Activated T-helper 1 cell treated with anti-CD3 and anti-CD28 coated beads, Interleukin-12 subunit alpha, Interleukin-12 subunit beta, Interleukin-2, Interleukin-4 antibody, amounts not matched to agents 30 ng/mL and 10 ng/mL and 1 ng/mL, durations not matched to agents 14 hours and 24 hours and 36 hours (primary cell): ENCODE results near the gene TGFBRAP1. TPM values are rescaled to one million over a fixed set of nuclear protein-coding genes. Genes with fewer than 3 reads are reported as not detected.

Experiments
- DNase-seq: peaks from one replicate; pipeline ENCODE4 v3.0.0; 2021; ENCODE audit warnings: low spot score
- H3K27ac Mint-ChIP-seq: one replicate; pipeline ENCODE4 v1.8.0; 2021; ENCODE audit warnings: mild to moderate bottlenecking, mixed read lengths
- H3K27me3 Mint-ChIP-seq: one replicate; pipeline ENCODE4 v1.8.0; 2022; ENCODE audit warnings: mild to moderate bottlenecking, moderate library complexity, mixed read lengths; ENCODE audit not compliant: insufficient read depth
- H3K36me3 Mint-ChIP-seq: one replicate; pipeline ENCODE4 v1.8.0; 2021; ENCODE audit warnings: low read depth, mixed read lengths
- H3K4me1 Mint-ChIP-seq: one replicate; pipeline ENCODE4 v1.8.0; 2021; ENCODE audit warnings: low read depth, mixed read lengths
- H3K4me3 Mint-ChIP-seq: one replicate; pipeline ENCODE4 v1.8.0; 2021; ENCODE audit warnings: mild to moderate bottlenecking, moderate library complexity, mixed read lengths
- H3K9me3 Mint-ChIP-seq: one replicate; pipeline ENCODE4 v1.8.0; 2021; ENCODE audit warnings: mixed read lengths
- intact Hi-C: fragments of 100-400 bp; cut with micrococcal nuclease; formaldehyde crosslinking; loops from one replicate; pipeline ENCODE4 v1.15.1; 2024
- total RNA-seq: library from RNA; stranded (reverse); gene quantifications from 2 replicates; pipeline ENCODE4 v1.2.3, GENCODE V29; 2022

The TGFBRAP1 gene
- total RNA-seq, 1 donor from 2014 or later, result 23.1 TPM

DNA sequence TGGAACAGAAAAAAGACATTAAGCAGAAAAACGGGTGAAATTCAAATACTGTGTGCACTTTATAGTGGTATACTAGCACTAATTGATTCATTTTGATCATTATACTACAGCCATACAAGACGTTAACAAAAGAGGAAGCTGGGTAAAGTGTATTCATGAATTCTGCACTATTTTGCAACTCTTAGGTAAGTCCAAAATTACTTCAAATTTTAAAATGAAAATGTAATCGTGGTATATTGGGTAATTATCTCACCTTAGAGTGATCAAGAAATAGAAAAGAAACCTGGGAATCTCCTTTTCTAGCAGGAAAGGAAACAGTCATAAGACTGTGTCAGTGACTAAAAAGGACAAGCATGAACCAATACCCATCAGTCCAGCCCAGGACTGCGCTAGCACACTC lies 5.4 kb downstream of the TGFBRAP1 start:
- peaks cover 38% of the 10 kb centered on the region for H3K4me1 Mint-ChIP-seq
- H3K36me3 Mint-ChIP-seq, result peaks cover 6% of the 10 kb centered on the region
- H3K27ac Mint-ChIP-seq, result no peak overlapping the region
- intact Hi-C loops, result no loop called here
- no peaks in the 10 kb centered on the region for H3K9me3 Mint-ChIP-seq
- no peak for DNase-seq
- H3K4me3 Mint-ChIP-seq, result no peak overlapping the region
- no peaks in the 10 kb centered on the region for H3K27me3 Mint-ChIP-seq

DNA sequence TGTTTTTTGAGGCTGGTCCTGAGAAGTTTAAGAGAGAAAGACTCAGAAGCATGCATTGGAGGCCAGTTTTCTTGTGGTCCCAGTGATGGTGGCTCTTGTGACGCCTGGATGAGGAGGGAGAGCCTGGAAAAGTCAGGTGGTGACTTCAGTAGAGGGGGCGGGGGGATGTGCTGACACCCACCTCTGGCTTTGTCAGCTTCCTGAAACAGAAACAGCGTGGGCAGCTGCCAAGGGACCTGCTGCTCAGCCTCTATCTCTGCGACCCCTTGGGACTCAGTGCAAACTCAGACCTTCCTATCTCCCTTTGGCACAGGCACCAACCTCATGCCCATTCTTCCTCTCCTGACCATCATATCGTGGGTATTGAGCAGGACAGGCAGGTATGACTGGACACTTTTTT lies 6.4 kb downstream of the TGFBRAP1 start:
- Mint-ChIP-seq H3K4me3 (peak overlapping the region; percentile 55), H3K27ac (no peak overlapping the region), H3K9me3 (no peaks in the 10 kb centered on the region), H3K27me3 (no peaks in the 10 kb centered on the region), H3K4me1 (peaks cover 33% of the 10 kb centered on the region), H3K36me3 (peaks cover 6% of the 10 kb centered on the region)
- no peak for DNase-seq
- intact Hi-C loops, result no loop called here

DNA sequence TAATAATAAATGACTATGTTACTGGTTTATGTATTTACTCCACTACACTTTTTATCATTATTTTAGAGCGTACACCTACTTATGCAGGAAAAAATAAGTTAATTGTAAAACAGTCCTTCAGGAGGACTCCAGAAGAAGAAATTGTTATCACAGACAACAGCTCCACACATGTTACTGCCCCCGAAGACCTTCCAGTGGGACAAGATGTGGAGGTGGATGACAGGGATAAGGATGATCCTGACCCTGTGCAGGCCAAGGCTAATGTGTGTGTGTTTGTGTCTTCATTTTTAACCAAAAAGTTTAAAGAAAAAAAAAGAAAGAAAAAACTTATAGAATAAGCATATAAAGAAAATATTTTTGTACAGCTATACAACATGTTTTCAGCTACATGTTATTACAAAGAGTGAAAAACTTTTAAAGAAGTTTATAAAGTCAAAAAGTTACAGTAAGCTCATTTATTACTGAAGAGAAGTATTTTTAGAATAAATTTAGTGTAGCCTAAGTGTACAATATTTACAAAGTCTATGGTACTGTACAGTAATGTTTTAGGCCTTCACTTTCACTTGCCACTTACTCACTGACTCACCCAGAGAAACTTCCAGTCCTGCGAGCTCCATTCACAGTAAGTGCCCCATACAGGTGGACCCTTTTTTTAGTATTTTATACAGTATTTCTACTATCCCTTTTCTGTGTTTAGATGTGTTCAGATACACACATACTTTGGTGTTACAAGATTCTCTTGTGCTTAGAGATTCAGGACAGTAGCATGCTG lies 7.5 kb downstream of the TGFBRAP1 start:
- Mint-ChIP-seq H3K36me3 (peaks cover 6% of the 10 kb centered on the region), H3K27me3 (no peaks in the 10 kb centered on the region), H3K4me1 (peaks cover 26% of the 10 kb centered on the region), H3K9me3 (no peaks in the 10 kb centered on the region), H3K27ac (no peak overlapping the region), H3K4me3 (no peak overlapping the region)
- intact Hi-C loops, result no loop called here
- DNase-seq, result no peak

DNA sequence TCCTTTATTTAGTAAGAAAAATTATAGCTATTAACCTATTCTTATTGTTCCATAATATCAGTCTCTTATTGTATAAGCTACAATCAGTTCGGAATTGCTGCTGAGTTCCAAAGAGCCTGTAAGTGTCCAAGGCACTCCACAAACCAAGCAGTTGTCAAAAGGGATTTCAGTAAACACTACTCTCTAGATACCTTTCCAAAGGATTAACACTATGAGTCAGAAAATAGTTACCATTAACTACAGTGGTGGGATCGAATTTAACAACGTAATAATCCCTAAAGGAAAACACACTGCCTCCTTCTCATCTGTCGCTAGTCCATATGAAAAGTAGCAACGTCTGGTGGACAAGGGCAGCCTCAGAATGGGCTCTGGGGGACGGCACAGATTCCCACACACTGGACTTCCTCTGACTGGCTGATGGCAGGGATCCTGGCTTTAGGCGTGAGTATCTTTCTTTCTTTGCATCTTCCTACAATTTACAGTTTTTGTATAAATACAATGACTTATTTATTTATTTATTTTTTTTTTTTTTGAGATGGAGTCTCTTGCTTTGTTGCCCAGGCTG lies 8.8 kb downstream of the TGFBRAP1 start:
- intact Hi-C loops, result no loop called here
- H3K27me3 Mint-ChIP-seq, result no peaks in the 10 kb centered on the region
- H3K36me3 Mint-ChIP-seq, result peaks cover 6% of the 10 kb centered on the region
- no peak overlapping the region for H3K27ac Mint-ChIP-seq
- H3K9me3 Mint-ChIP-seq, result no peaks in the 10 kb centered on the region
- no peak overlapping the region for H3K4me3 Mint-ChIP-seq
- peaks cover 26% of the 10 kb centered on the region for H3K4me1 Mint-ChIP-seq
- DNase-seq, result no peak

DNA sequence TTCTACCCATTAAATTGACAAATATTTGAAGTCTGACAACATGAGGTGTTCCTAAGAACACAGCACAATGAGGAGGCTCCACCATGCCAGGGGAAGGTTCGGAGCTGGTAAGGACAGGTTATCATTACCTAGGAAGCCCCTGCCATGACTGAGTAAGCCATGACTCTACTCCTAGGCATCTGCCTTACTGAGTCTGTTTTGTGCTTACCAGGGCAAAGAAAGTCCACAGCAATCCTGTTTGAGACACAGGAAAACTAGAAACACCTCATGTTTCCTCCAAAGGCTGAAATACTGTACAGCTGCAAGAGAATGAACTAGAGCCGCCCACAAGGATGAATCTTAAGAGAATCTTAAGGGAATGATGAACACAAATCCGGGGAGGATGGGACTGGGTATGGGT lies 11.6 kb downstream of the TGFBRAP1 start:
- DNase-seq, result no peak
- no peak overlapping the region for H3K4me3 Mint-ChIP-seq
- H3K27me3 Mint-ChIP-seq, result no peaks in the 10 kb centered on the region
- H3K27ac Mint-ChIP-seq, result no peak overlapping the region
- peaks cover 18% of the 10 kb centered on the region for H3K4me1 Mint-ChIP-seq
- H3K36me3 Mint-ChIP-seq, result peaks cover 5% of the 10 kb centered on the region
- H3K9me3 Mint-ChIP-seq, result no peaks in the 10 kb centered on the region
- intact Hi-C loops, result no loop called here

DNA sequence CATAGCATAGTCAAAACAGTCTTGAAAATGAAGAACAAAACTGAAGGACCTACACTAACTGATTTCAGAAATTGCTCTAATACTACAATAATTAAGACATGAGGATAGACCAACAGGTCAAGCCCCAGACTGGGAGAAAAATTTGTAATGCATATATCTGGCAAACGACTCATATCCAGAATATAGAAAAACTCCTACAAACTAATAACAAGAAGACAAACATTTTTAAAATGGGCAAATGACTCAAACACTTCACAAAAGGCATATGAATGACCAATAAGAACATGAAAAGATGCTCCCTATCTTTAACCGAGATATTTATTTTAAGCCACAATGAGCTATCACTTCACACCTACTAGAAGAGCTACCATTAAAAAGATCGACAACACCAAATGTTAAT lies 14.2 kb downstream of the TGFBRAP1 start:
- no peak for DNase-seq
- H3K27ac Mint-ChIP-seq, result no peak overlapping the region
- no peaks in the 10 kb centered on the region for H3K27me3 Mint-ChIP-seq
- H3K9me3 Mint-ChIP-seq, result no peaks in the 10 kb centered on the region
- peaks cover 10% of the 10 kb centered on the region for H3K4me1 Mint-ChIP-seq
- intact Hi-C loops, result no loop called here
- H3K4me3 Mint-ChIP-seq, result no peak overlapping the region
- H3K36me3 Mint-ChIP-seq, result no peaks in the 10 kb centered on the region

DNA sequence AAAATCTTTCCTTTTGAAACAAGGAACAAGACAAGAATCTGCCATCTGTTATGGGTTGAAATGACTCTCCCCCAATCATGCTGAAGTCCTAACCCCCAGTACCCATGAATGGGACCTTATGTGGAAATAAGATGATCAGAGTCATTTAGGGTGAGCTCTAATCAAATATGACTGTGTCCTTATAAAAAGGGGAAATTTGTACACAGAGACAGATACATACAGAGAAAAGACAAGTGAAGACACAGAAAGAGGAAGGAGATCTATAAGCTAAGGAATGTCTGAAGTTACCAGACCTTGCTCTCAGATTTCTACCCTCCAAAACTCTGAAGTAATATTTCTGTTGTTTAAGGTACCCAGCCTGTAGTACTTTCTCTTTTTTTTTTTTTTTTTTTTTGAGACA lies 15.7 kb downstream of the TGFBRAP1 start:
- Mint-ChIP-seq H3K4me1 (peaks cover 8% of the 10 kb centered on the region), H3K27me3 (no peaks in the 10 kb centered on the region), H3K27ac (no peak overlapping the region), H3K9me3 (no peaks in the 10 kb centered on the region), H3K4me3 (no peak overlapping the region), H3K36me3 (no peaks in the 10 kb centered on the region)
- intact Hi-C loops, result no loop called here
- DNase-seq, result no peak

DNA sequence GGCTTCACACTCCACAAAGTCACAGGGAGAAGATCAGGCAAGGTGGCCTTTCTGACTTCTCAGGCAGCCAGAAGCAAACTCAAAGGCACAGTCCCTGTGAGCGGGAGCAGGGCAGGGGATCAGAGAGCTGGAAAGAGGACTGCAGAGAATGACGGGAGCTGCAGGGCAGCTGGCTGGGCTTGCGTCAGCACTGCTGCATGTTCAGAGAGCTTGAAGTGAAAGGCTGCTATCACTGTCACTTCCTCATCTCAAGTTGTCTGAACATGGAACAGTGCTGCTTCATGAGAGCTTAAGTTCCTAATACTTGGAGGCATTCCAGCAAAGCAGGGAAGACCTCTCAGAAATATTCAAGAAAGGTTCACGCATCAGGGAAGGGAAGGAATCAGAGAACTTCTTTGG lies 20.4 kb downstream of the TGFBRAP1 start:
- H3K27me3 Mint-ChIP-seq, result no peaks in the 10 kb centered on the region
- H3K27ac Mint-ChIP-seq, result no peak overlapping the region
- no peak for DNase-seq
- H3K9me3 Mint-ChIP-seq, result no peaks in the 10 kb centered on the region
- intact Hi-C loops, result no loop called here
- peaks cover 13% of the 10 kb centered on the region for H3K36me3 Mint-ChIP-seq
- H3K4me3 Mint-ChIP-seq, result no peak overlapping the region
- H3K4me1 Mint-ChIP-seq, result no peaks in the 10 kb centered on the region

DNA sequence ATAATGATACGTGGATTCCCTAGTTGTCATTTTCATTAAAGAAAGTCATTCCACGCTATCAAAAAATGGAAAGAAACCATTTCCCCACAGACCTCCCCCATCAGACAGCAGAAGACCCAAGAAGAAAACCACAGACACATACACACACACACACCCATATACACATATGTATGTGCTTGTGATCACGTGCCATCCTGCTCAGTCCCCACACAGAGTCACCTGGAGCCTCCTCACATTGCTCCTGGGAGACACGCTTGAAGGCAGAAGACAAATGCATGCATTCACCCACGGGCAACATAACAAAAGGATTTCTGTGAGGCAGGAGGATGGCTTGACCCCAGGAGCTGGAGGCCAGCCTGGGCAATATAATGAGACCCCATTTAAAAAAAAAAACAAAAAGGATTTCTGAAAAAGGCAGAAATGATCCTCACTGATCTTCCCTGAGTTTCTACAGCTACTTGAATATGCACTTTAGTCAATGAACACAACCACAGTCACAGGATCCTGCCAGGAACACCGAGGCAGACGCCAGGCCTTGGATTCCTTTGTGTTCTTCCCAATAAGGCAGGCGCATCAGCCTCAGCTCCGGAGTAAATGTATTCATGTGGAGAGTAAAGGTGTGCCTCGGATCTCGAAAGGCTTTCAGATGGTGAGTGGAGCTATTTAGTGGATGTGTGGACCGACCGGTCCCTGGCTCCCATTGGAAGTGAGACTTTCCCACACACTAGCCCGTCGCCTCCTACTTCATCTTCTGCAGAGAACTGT lies 21.0 kb downstream of the TGFBRAP1 start:
- no peak for DNase-seq
- H3K27me3 Mint-ChIP-seq, result no peaks in the 10 kb centered on the region
- peaks cover 13% of the 10 kb centered on the region for H3K36me3 Mint-ChIP-seq
- intact Hi-C loops, result no loop called here
- H3K27ac Mint-ChIP-seq, result no peak overlapping the region
- no peaks in the 10 kb centered on the region for H3K9me3 Mint-ChIP-seq
- no peak overlapping the region for H3K4me3 Mint-ChIP-seq
- no peaks in the 10 kb centered on the region for H3K4me1 Mint-ChIP-seq

DNA sequence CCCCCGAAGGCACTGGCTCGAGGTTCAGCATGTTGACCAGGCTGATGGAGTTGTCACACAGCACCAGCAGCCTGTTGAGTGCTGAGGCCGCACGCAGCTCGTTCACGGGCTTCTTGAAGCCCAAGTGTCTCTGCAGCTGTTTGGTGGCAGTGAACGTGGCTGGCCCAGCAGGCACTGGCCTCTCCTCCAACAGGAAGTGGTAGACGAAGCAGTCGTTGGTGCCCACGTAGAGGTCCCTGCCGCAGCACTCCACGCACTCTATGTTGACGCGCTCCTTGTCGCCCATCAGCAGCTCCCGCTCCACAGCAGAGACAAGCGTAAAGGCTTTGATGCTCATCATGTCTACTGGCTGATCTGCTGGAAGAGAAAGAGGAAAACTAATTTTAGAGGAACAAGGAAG lies 21.6 kb downstream of the TGFBRAP1 start:
- Mint-ChIP-seq H3K27me3 (no peaks in the 10 kb centered on the region), H3K36me3 (peaks cover 13% of the 10 kb centered on the region), H3K4me3 (no peak overlapping the region), H3K4me1 (peaks cover 2% of the 10 kb centered on the region), H3K9me3 (no peaks in the 10 kb centered on the region), H3K27ac (no peak overlapping the region)
- DNase-seq, result no peak
- intact Hi-C loops, result no loop called here

DNA sequence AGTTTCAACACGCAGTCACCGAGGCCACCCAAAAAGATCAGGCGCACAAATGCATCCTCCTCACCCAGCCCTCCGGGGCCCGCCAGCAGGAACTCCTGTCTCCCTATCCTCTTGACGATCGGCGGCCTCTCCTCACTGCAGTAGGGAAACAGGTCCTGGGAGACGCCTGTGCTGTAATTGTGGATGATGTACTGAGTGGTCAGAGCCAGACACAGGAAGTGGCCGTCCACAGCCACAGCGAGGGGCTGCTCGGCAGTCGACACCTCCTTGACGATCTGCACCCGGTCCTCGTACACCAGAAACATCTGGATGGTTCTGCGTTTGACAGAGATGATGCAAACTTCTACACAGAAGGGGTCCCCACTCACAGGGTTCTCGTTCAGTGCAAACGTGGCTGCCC lies 22.0 kb downstream of the TGFBRAP1 start:
- peaks cover 13% of the 10 kb centered on the region for H3K36me3 Mint-ChIP-seq
- no peaks in the 10 kb centered on the region for H3K27me3 Mint-ChIP-seq
- H3K27ac Mint-ChIP-seq, result no peak overlapping the region
- DNase-seq, result no peak
- no peaks in the 10 kb centered on the region for H3K9me3 Mint-ChIP-seq
- no peak overlapping the region for H3K4me3 Mint-ChIP-seq
- peaks cover 6% of the 10 kb centered on the region for H3K4me1 Mint-ChIP-seq
- intact Hi-C loops, result no loop called here

DNA sequence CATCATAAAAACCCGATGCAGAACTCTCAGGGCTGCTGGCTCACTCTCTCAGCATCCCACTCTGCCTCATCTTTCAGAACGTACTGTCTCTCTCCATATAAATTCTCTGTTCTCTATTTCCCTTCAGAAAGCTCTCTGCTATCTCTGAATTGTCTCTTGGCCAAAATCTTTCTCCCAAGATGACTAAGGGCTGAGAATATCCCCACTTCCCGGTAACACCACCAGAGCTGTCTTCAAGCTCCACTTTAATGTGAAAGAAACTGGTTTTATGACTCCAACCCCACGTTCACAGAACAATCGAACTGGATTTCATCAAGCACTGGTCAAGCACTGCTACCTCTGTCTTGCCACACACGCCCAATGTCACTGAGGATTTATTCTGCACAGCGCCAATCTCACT lies 22.4 kb downstream of the TGFBRAP1 start:
- Mint-ChIP-seq H3K27ac (no peak overlapping the region), H3K4me1 (peaks cover 7% of the 10 kb centered on the region), H3K36me3 (peaks cover 13% of the 10 kb centered on the region), H3K4me3 (no peak overlapping the region), H3K9me3 (no peaks in the 10 kb centered on the region), H3K27me3 (no peaks in the 10 kb centered on the region)
- DNase-seq, result no peak
- intact Hi-C loops, result no loop called here

DNA sequence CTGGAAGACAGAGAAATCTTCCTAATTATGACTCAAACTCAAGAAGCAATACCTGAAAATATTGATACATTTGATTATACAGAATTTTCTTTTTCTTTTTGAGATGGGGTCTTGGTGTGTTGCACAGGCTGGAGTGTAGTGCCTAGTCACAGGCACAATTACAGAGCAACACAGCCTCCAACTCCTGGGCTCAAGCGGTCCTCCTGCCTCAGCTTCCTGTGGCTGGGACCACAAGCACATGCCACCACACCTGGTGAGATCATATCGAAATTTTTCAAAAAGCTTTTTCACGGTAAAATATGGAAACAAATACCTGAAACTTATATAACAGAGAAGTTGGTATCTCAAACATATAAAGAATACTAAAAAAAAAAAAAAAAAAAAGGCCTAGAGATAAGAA lies 27.9 kb downstream of the TGFBRAP1 start:
- intact Hi-C loops, result no loop called here
- Mint-ChIP-seq H3K27ac (no peak overlapping the region), H3K36me3 (peaks cover 20% of the 10 kb centered on the region), H3K4me1 (peaks cover 18% of the 10 kb centered on the region), H3K27me3 (no peaks in the 10 kb centered on the region), H3K9me3 (no peaks in the 10 kb centered on the region), H3K4me3 (no peak overlapping the region)
- no peak for DNase-seq
